Astrocyte of the spinal cord (primary cell): ENCODE measurements around the gene PRKAR2B.

ENCODE experiments used
- DNase-seq: peaks from one replicate; pipeline ENCODE4 v3.0.0; 2011; ENCODE audit warnings: low read depth, low spot score
- H3K4me3 ChIP-seq: 2 replicates; pipeline ENCODE4 v1.5.1; 2011; ENCODE audit warnings: low read depth, mild to moderate bottlenecking, low read length, moderate library complexity
- in situ Hi-C: cut with HindIII; loops from 2 replicates; pipeline ENCODE4 v1.10.0; 2017; ENCODE audit warnings: low sequenced_read_pairs
- TF ChIP-seq, protein P1 (sequence below): IDR thresholded peaks from 2 replicates; pipeline ENCODE4 v1.5.1; 2012; ENCODE audit warnings: low read depth, mild to moderate bottlenecking, low read length, inconsistent platforms

Gene PRKAR2B

DNA sequence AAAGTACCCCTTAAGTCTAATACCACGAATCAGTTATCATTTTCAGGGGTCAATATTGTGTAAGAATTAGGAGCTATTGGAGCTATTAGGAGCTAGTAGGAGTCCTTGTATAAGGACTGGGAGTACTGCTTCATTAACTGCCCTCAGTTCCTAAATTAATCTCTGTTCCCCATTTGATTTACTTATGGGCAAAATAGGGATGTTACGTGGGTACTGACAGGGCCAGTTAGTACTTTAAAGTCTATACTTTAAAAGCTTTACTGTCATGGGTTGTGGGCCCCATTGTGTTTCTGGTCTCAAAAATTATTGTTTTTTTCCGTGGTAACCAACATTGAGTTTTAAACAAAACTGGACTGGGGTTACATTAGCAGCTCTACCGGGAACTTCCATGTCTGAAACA, 60.3 kb downstream of the PRKAR2B start:
- no peak for DNase-seq
- TF ChIP-seq, protein P1, sequence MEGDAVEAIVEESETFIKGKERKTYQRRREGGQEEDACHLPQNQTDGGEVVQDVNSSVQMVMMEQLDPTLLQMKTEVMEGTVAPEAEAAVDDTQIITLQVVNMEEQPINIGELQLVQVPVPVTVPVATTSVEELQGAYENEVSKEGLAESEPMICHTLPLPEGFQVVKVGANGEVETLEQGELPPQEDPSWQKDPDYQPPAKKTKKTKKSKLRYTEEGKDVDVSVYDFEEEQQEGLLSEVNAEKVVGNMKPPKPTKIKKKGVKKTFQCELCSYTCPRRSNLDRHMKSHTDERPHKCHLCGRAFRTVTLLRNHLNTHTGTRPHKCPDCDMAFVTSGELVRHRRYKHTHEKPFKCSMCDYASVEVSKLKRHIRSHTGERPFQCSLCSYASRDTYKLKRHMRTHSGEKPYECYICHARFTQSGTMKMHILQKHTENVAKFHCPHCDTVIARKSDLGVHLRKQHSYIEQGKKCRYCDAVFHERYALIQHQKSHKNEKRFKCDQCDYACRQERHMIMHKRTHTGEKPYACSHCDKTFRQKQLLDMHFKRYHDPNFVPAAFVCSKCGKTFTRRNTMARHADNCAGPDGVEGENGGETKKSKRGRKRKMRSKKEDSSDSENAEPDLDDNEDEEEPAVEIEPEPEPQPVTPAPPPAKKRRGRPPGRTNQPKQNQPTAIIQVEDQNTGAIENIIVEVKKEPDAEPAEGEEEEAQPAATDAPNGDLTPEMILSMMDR: no peak
- in situ Hi-C loops: no loop called here
- H3K4me3 ChIP-seq: no peak overlapping the region

- H3K4me3 ChIP-seq: no peak overlapping the region
- in situ Hi-C loops: no loop called here
- TF ChIP-seq, protein P1: no peak
- no peak for DNase-seq
Measured at GRCh38 chr7:107105591-107106245, 61.2 kb downstream of the PRKAR2B start.

- DNase-seq: no peak
- in situ Hi-C loops: no loop called here
- TF ChIP-seq, protein P1: no peak
- no peak overlapping the region for H3K4me3 ChIP-seq
Measured at GRCh38 chr7:107108793-107109371, 64.4 kb downstream of the PRKAR2B start.

GRCh38 chr7:107109955-107110354, 65.5 kb downstream of the PRKAR2B start:
- in situ Hi-C loops: no loop called here
- no peak for DNase-seq
- TF ChIP-seq, protein P1: no peak
- no peak overlapping the region for H3K4me3 ChIP-seq

- no peak for DNase-seq
- TF ChIP-seq, protein P1: no peak
- in situ Hi-C loops: no loop called here
- no peak overlapping the region for H3K4me3 ChIP-seq
Measured at GRCh38 chr7:107111196-107111595, 66.7 kb downstream of the PRKAR2B start.

GRCh38 chr7:107113866-107114265, 69.4 kb downstream of the PRKAR2B start:
- in situ Hi-C loops: no loop called here
- no peak for DNase-seq
- H3K4me3 ChIP-seq: no peak overlapping the region
- TF ChIP-seq, protein P1: no peak

DNA sequence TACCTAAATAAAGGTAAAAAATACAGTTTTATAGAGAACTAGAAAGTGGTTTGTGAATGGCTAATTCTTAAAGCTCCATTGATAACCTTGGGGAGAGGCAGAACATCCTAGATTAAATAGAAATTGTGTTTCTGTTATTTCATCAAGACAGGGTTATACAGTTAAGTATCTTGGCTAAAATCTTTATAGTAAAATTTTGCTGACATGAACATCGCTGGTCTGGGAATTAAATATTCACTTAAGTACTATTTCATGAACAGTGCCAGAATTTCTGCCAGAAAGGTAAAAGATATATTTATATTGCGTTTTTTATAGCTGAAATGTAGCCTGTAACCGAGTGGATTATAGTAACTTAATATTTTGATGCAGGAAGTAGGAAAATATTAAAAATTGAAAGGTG, 70.6 kb downstream of the PRKAR2B start:
- H3K4me3 ChIP-seq: no peak overlapping the region
- in situ Hi-C loops: no loop called here
- no peak for DNase-seq
- TF ChIP-seq, protein P1: no peak
